Gastrocnemius medialis (tissue), 4 donors: ENCODE data around the gene EMC8. TPM values are rescaled to one million over a fixed set of nuclear protein-coding genes. Genes with fewer than 3 reads are reported as not detected.

Experiments
- ATAC-seq, 2 donors: fragments of 150-250 bp; one replicate each; pipeline ENCODE4 v1.9.1; 2016
- DNase-seq, 2 donors: peaks; one replicate each; pipeline ENCODE4 v3.0.0-alpha.2; 2019
- H3K27ac ChIP-seq, 4 donors: fragments of 200-600 bp; sonication (generic); 1 replicate in 1 of 4; 2 replicates in 3 of 4; pipeline ENCODE4 v1.5.1; 2016 to 2018; ENCODE audit warnings: mild to moderate bottlenecking in 2 of 4, moderate library complexity in 1 of 4
- H3K27me3 ChIP-seq, 3 donors: fragments of 200-600 bp; sonication (generic) in 2 of 3; 1 replicate in 1 of 3; 2 replicates in 2 of 3; pipeline versions ENCODE4 v1.5.1 to v1.6.0; 2016 to 2019; ENCODE audit warnings: mild to moderate bottlenecking in 1 of 3, moderate library complexity in 1 of 3
- H3K36me3 ChIP-seq, 2 donors: fragments of 200-600 bp; sonication (generic) in 1 of 2; one replicate each; pipeline ENCODE4 v1.5.1; 2017 to 2018
- H3K4me1 ChIP-seq, 2 donors: fragments of 200-600 bp; sonication (generic) in 1 of 2; one replicate each; pipeline ENCODE4 v1.5.1; 2016 to 2017; ENCODE audit warnings: mild to moderate bottlenecking in 2 of 2
- H3K4me3 ChIP-seq, 4 donors: fragments of 200-600 bp; sonication (generic) in 3 of 4; 1 replicate in 1 of 4; 2 replicates in 3 of 4; pipeline ENCODE4 v1.5.1; 2016 to 2019; ENCODE audit warnings: mild to moderate bottlenecking in 2 of 4
- H3K9me3 ChIP-seq, 3 donors: fragments of 200-600 bp; sonication (generic) in 2 of 3; 1 replicate in 1 of 3; 2 replicates in 2 of 3; pipeline ENCODE4 v1.5.1; 2016 to 2019
- CTCF ChIP-seq, 5 experiments: fragments of 450-650 bp in 3 of 5; fragments of 200-600 bp in 2 of 5; sonication (generic) in 2 of 5; IDR thresholded peaks in 4 of 5; conservative IDR thresholded peaks in 1 of 5; 1 replicate in 4 of 5; 2 replicates in 1 of 5; pipeline ENCODE4 v1.5.1; 2016 to 2019; ENCODE audit warnings: antibody characterized with exemption in 5 of 5, mild to moderate bottlenecking in 3 of 5, moderate library complexity in 3 of 5
- POLR2A ChIP-seq, 2 donors: fragments of 450-650 bp; IDR thresholded peaks; one replicate each; pipeline ENCODE4 v1.6.1; 2017; ENCODE audit warnings: antibody characterized with exemption in 2 of 2, mild to moderate bottlenecking in 2 of 2, moderate library complexity in 2 of 2
- in situ Hi-C, 4 donors: fragments of 200-750 bp; cut with MboI; loops; one replicate each; pipeline versions ENCODE4 v1.15.0 to v1.8.0; 2017; ENCODE audit warnings: low sequenced_read_pairs in 4 of 4
- intact Hi-C: fragments of 100-400 bp; cut with DNase I; formaldehyde crosslinking; loops from one replicate; pipeline ENCODE4 v1.15.1; 2023; ENCODE audit warnings: low total_unique reads
- total RNA-seq, 4 donors: library from RNA; depleted of rRNA; stranded (reverse); fragments of >200 nt; gene quantifications; one replicate each; pipeline versions ENCODE4 v1.1.0 to v1.2.3, GENCODE V29; 2016

EMC8 gene
- total RNA-seq, 4 donors from 2014 or later: 29.6 to 39.8 (median 36.4) TPM

GRCh38 chr16:85812811-85813700 is 13.7 kb upstream of the EMC8 start:
- no peak for TF ChIP-seq POLR2A (IDR thresholded peaks at IDR 0.05)
- no peak for TF ChIP-seq CTCF (IDR thresholded peaks at IDR 0.05 in 4 of 5, conservative IDR thresholded peaks at IDR 0.05 in 1 of 5)
- no peaks in the 10 kb centered on the region for H3K9me3 ChIP-seq
- no peaks in the 10 kb centered on the region for H3K36me3 ChIP-seq
- no peak overlapping the region for H3K27ac ChIP-seq
- no peak for DNase-seq
- no peaks in the 10 kb centered on the region for H3K4me1 ChIP-seq
- no peak for ATAC-seq
- H3K27me3 ChIP-seq: peaks cover 9 to 20% (median 11%) of the 10 kb centered on the region in 3 donors
- H3K4me3 ChIP-seq: no peak overlapping the region
- intact Hi-C loops (no loop called here), in situ Hi-C loops (loop anchor here in 2 of 4 donors (25.0 kb wide), 2 partner anchors 699 to 724 kb away; partner anchors contain the start of gene FOXF1 (in 1 of the 2))

GRCh38 chr16:85812031-85812807 is 12.9 kb upstream of the EMC8 start:
- in situ Hi-C loops (loop anchor here in 2 of 4 donors (25.0 kb wide), 2 partner anchors 700 to 725 kb away; partner anchors contain the start of gene FOXF1 (in 1 of the 2)), intact Hi-C loops (no loop called here)
- TF ChIP-seq CTCF (IDR thresholded peaks at IDR 0.05 in 4 of 5, conservative IDR thresholded peaks at IDR 0.05 in 1 of 5): no peak
- TF ChIP-seq POLR2A (IDR thresholded peaks at IDR 0.05): no peak
- no peak for DNase-seq
- Histone ChIP-seq H3K27me3 (peaks cover 9 to 16% (median 9%) of the 10 kb centered on the region in 3 donors), H3K9me3 (no peaks in the 10 kb centered on the region), H3K36me3 (peaks cover 0 to under 1% of the 10 kb centered on the region in 2 donors), H3K4me3 (no peak overlapping the region), H3K27ac (no peak overlapping the region), H3K4me1 (no peaks in the 10 kb centered on the region)
- ATAC-seq: no peak

- no peaks in the 10 kb centered on the region for H3K9me3 ChIP-seq
- H3K4me1 ChIP-seq: no peaks in the 10 kb centered on the region
- ATAC-seq (no peak), DNase-seq (no peak)
- intact Hi-C loops (no loop called here), in situ Hi-C loops (loop anchor here in 2 of 4 donors (25.0 kb wide), 2 partner anchors 702 to 727 kb away; partner anchors contain the start of gene FOXF1 (in 1 of the 2))
- TF ChIP-seq POLR2A (IDR thresholded peaks at IDR 0.05): no peak
- no peak for TF ChIP-seq CTCF (IDR thresholded peaks at IDR 0.05 in 4 of 5, conservative IDR thresholded peaks at IDR 0.05 in 1 of 5)
- H3K27ac ChIP-seq: no peak overlapping the region
- H3K36me3 ChIP-seq: peaks cover 0 to 15% of the 10 kb centered on the region in 2 donors
- peaks cover 9 to 16% (median 9%) of the 10 kb centered on the region in 3 donors for H3K27me3 ChIP-seq
- no peak overlapping the region for H3K4me3 ChIP-seq
Measured at GRCh38 chr16:85810742-85811115, 11.4 kb upstream of the EMC8 start.

GRCh38 chr16:85810097-85810741 is 10.9 kb upstream of the EMC8 start:
- no peak for DNase-seq
- in situ Hi-C loops (loop anchor here in 2 of 4 donors (25.0 kb wide), 2 partner anchors 702 to 727 kb away; partner anchors contain the start of gene FOXF1 (in 1 of the 2)), intact Hi-C loops (no loop called here)
- H3K4me3 ChIP-seq: no peak overlapping the region
- no peak for TF ChIP-seq CTCF (IDR thresholded peaks at IDR 0.05 in 4 of 5, conservative IDR thresholded peaks at IDR 0.05 in 1 of 5)
- no peak for TF ChIP-seq POLR2A (IDR thresholded peaks at IDR 0.05)
- no peak for ATAC-seq
- H3K36me3 ChIP-seq: peaks cover 0 to 20% of the 10 kb centered on the region in 2 donors
- H3K4me1 ChIP-seq: no peaks in the 10 kb centered on the region
- H3K9me3 ChIP-seq: no peaks in the 10 kb centered on the region
- no peak overlapping the region for H3K27ac ChIP-seq
- peaks cover 9 to 16% (median 9%) of the 10 kb centered on the region in 3 donors for H3K27me3 ChIP-seq
